B cell (primary cell): Measurements from ENCODE around the gene MGST1.

Experiments
- EZH2 ChIP-seq: IDR thresholded peaks from 2 replicates; pipeline ENCODE4 v1.6.1; 2012; ENCODE audit warnings: borderline replicate concordance, low read depth, mild to moderate bottlenecking, moderate library complexity, low read length; ENCODE audit not compliant: insufficient read depth, poor library complexity, severe bottlenecking
- TF ChIP-seq, protein P1 (sequence below): fragments of 200-600 bp; IDR thresholded peaks from one replicate; pipeline ENCODE4 v1.8.0; 2022; ENCODE audit warnings: antibody characterized with exemption, mild to moderate bottlenecking

DNA sequence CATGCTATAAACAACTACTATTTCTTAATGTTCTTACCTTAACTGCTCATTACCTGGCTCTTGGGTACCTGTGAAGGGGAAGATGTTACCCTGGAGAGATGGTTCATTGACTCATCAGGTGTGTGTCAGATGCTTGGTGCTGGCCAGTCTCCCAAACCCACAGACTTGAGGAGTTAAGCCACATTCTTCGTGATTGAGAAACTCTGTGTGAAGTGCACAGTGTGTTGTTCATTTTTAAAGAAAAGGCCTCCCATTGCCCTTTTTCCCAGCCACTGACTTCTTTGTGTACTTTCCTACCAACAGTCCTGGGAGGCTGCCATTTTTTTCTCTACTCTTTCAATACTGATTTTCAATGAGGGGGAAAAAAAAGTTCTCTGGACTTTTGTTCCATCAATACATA, 3.2 kb downstream of the MGST1 start:
- TF ChIP-seq, protein P1, sequence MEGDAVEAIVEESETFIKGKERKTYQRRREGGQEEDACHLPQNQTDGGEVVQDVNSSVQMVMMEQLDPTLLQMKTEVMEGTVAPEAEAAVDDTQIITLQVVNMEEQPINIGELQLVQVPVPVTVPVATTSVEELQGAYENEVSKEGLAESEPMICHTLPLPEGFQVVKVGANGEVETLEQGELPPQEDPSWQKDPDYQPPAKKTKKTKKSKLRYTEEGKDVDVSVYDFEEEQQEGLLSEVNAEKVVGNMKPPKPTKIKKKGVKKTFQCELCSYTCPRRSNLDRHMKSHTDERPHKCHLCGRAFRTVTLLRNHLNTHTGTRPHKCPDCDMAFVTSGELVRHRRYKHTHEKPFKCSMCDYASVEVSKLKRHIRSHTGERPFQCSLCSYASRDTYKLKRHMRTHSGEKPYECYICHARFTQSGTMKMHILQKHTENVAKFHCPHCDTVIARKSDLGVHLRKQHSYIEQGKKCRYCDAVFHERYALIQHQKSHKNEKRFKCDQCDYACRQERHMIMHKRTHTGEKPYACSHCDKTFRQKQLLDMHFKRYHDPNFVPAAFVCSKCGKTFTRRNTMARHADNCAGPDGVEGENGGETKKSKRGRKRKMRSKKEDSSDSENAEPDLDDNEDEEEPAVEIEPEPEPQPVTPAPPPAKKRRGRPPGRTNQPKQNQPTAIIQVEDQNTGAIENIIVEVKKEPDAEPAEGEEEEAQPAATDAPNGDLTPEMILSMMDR: no peak
- TF ChIP-seq EZH2: no peak
